ENCODE measurements around the gene DTNB.

DNA sequence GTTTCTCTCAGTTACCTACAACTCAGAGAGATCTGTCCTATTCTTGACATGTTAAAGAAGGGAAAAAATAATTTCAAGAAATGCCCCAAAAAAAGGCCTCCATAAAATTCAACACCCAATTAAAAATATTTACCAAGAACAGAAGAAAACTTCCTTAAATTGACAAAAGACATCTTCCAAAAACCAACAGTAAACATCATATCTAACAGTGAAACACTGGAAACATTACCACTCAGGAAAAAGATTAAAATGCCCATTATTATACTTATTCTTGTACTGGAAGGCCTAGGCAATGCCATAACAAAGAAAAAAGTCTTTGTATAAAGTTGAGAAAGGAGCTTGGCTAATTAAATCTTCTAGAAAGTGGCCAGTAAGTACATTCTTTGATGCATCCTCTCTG lies 7.2 kb downstream of the DTNB start:
- TF ChIP-seq, protein P1, sequence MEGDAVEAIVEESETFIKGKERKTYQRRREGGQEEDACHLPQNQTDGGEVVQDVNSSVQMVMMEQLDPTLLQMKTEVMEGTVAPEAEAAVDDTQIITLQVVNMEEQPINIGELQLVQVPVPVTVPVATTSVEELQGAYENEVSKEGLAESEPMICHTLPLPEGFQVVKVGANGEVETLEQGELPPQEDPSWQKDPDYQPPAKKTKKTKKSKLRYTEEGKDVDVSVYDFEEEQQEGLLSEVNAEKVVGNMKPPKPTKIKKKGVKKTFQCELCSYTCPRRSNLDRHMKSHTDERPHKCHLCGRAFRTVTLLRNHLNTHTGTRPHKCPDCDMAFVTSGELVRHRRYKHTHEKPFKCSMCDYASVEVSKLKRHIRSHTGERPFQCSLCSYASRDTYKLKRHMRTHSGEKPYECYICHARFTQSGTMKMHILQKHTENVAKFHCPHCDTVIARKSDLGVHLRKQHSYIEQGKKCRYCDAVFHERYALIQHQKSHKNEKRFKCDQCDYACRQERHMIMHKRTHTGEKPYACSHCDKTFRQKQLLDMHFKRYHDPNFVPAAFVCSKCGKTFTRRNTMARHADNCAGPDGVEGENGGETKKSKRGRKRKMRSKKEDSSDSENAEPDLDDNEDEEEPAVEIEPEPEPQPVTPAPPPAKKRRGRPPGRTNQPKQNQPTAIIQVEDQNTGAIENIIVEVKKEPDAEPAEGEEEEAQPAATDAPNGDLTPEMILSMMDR (conservative IDR thresholded peaks at IDR 0.05 in 1 of 2, IDR thresholded peaks at IDR 0.05 in 1 of 2; ENCODE audit: low read depth in 1 of 2, low read length in 2 of 2): no peak
- no peak for TF ChIP-seq EZH2 (IDR thresholded peaks at IDR 0.05; ENCODE audit: low read length, missing control alignments)

Measured in fibroblast of lung (primary cell).